ENCODE results near the gene GAST. TPM values are rescaled to one million over a fixed set of nuclear protein-coding genes. Genes with fewer than 3 reads are reported as not detected.

Gene GAST
- total and polyA plus RNA-seq, 2 experiments from 2014 or later = not detected

DNA sequence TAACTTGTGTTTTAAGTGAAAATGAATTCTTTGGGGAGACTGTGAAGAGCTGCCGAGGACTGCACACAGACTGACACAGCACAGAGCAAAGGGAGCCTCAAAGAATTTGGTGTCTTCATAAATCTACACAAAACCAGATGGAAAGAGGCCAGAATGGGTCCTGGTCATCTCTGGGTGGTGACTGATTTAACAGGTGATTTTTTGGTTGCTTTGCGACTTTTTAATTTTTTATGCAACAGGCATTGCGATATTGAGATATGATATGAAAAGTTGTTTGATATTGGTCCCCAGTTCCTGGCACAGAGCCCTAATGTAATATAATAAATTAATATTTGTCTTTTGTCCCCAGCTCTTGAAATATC is 36.1 kb upstream of the GAST start (continued):
- TF ChIP-seq ZNF462 (CRISPR knock-in tag; IDR thresholded peaks at IDR 0.05) (no peak), STAT1 (IDR thresholded peaks at IDR 0.05; ENCODE audit: unreplicated experiment) (no peak), ETS1 (IDR thresholded peaks at IDR 0.05) (no peak)

DNA sequence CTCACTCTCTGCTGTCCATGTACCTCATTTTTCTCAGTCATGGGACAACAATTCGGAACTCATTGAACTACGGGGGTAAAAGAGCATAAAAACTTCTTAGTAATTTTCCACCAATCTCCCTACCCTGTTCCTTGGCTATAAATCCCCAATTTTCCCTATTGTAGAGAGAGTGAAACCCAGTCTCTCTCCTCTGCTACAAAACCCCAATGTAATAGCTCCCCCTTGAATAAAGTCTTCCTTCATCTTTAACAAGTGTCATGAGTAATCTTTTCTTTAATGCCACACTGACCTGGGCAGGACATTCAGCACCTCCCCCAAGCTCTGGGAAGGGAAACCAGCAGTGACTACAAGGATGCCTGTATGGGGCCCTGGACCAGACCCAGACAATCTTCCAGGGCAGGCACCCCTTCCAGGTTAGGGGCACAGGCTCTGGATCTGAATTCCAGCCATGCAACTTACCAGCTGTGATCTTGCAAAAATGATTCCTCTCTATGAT is 33.7 kb upstream of the GAST start:
- H3K27ac ChIP-seq (ENCODE audit: low read depth) = peak overlapping the region; percentile 76
- no peaks in the 10 kb centered on the region for H3F3A ChIP-seq (replicated peaks; ENCODE audit: low read depth)
- Mint-ChIP-seq H3K9me3 (peaks cover 25% of the 10 kb centered on the region), H3K4me3 (no peak overlapping the region; the same call in 2 of the 3 replicates), H3K27me3 (ENCODE audit: insufficient read depth, low read depth, poor library complexity) (peaks cover 17% of the 10 kb centered on the region), H3K36me3 (ENCODE audit: low read depth) (peaks cover 20% of the 10 kb centered on the region), H3K27ac (no peak overlapping the region), H3K4me1 (peaks cover 36% of the 10 kb centered on the region)
- H4K20me1 ChIP-seq (replicated peaks; ENCODE audit: insufficient read depth) = no peaks in the 10 kb centered on the region
- H3K27me3 ChIP-seq (ENCODE audit: insufficient read depth) = no peaks in the 10 kb centered on the region
- ATAC-seq (no peak), DNase-seq (ENCODE audit: low spot score) (no peak)
- no peak overlapping the region for H3K4me3 ChIP-seq
- H3K36me3 ChIP-seq (ENCODE audit: insufficient read depth) = no peaks in the 10 kb centered on the region
- peaks cover 25% of the 10 kb centered on the region for H3K4me1 ChIP-seq (ENCODE audit: insufficient read depth)
- no peak overlapping the region for H2AFZ ChIP-seq
- H3K4me2 ChIP-seq = no peak overlapping the region
- H3K79me2 ChIP-seq (replicated peaks; ENCODE audit: insufficient read depth) = no peaks in the 10 kb centered on the region
- no peaks in the 10 kb centered on the region for H3K9me2 ChIP-seq (ENCODE audit: insufficient read depth)
- no peak for TF ChIP-seq ETS1 (IDR thresholded peaks at IDR 0.05)
- TF ChIP-seq ZNF331 (CRISPR knock-in tag; IDR thresholded peaks at IDR 0.05; ENCODE audit: low read depth) = no peak
- no peak for TF ChIP-seq POLR2AphosphoS5 (IDR thresholded peaks at IDR 0.05; ENCODE audit: low read depth)
- no peak for TF ChIP-seq ZNF114 (CRISPR knock-in tag; IDR thresholded peaks at IDR 0.05)
- TF ChIP-seq EZH2 (IDR thresholded peaks at IDR 0.05; ENCODE audit: low read depth, unreplicated experiment) = no peak
- no peak for TF ChIP-seq CREB1 (CRISPR knock-in tag; IDR thresholded peaks at IDR 0.05; ENCODE audit: low read depth)
- no peak for TF ChIP-seq JUNB (IDR thresholded peaks at IDR 0.05; ENCODE audit: unreplicated experiment)

Measured in GM23338 (cell line).